GM23338 (cell line): ENCODE measurements around the gene PLD1. TPM values are rescaled to one million over a fixed set of nuclear protein-coding genes. Genes with fewer than 3 reads are reported as not detected.

Experiments used
- ATAC-seq: fragments of 200-7000 bp; cut with Tn5 transposase; 3 replicates; pipeline ENCODE4 v1.9.1; 2020
- DNase-seq: peaks from one replicate; pipeline ENCODE4 v3.0.0-alpha.2; 2015; ENCODE audit warnings: low spot score
- H2AFZ ChIP-seq: fragments of 200-600 bp; sonication (generic); 2 replicates; pipeline ENCODE4 v1.8.0; 2016; ENCODE audit warnings: antibody characterized with exemption, mild to moderate bottlenecking, moderate library complexity
- H3F3A ChIP-seq: fragments of 200-600 bp; sonication (generic); replicated peaks from 2 replicates; pipeline ENCODE4 v1.8.0; 2017; ENCODE audit warnings: antibody characterized with exemption, mixed run types, low read depth
- H3K27ac ChIP-seq: fragments of 200-600 bp; sonication (generic); 2 replicates; pipeline ENCODE4 v1.6.1; 2016; ENCODE audit warnings: low read depth
- H3K27me3 ChIP-seq: fragments of 200-600 bp; sonication (generic); 2 replicates; pipeline ENCODE4 v1.8.0; 2016; ENCODE audit warnings: mild to moderate bottlenecking, mixed run types, moderate library complexity; ENCODE audit not compliant: insufficient read depth
- H3K36me3 ChIP-seq: fragments of 200-600 bp; sonication (generic); 2 replicates; pipeline ENCODE4 v1.8.0; 2016; ENCODE audit warnings: mild to moderate bottlenecking; ENCODE audit not compliant: insufficient read depth
- H3K4me1 ChIP-seq: fragments of 200-600 bp; sonication (generic); 2 replicates; pipeline ENCODE4 v1.8.0; 2016; ENCODE audit warnings: mild to moderate bottlenecking, moderate library complexity; ENCODE audit not compliant: insufficient read depth
- H3K4me2 ChIP-seq: fragments of 200-600 bp; sonication (generic); 2 replicates; pipeline ENCODE4 v1.7.1; 2017; ENCODE audit warnings: mixed run types
- H3K4me3 ChIP-seq: fragments of 200-600 bp; sonication (generic); 2 replicates; pipeline ENCODE4 v1.6.1; 2016; ENCODE audit warnings: mixed run types
- H3K79me2 ChIP-seq: fragments of 200-600 bp; sonication (generic); replicated peaks from 2 replicates; pipeline ENCODE4 v1.8.0; 2017; ENCODE audit warnings: mild to moderate bottlenecking; ENCODE audit not compliant: insufficient read depth
- H3K9me2 ChIP-seq: fragments of 200-600 bp; sonication (generic); 2 replicates; pipeline ENCODE4 v1.8.0; 2017; ENCODE audit not compliant: insufficient read depth
- H4K20me1 ChIP-seq: fragments of 200-600 bp; sonication (generic); replicated peaks from 2 replicates; pipeline ENCODE4 v1.8.0; 2017; ENCODE audit warnings: mild to moderate bottlenecking; ENCODE audit not compliant: insufficient read depth
- H3K27ac Mint-ChIP-seq: 2 replicates; pipeline ENCODE4 v1.8.0; 2020; ENCODE audit warnings: inconsistent platforms, mild to moderate bottlenecking, moderate library complexity, mixed read lengths
- H3K27me3 Mint-ChIP-seq: 3 replicates; pipeline ENCODE4 v1.8.0; 2022; ENCODE audit warnings: low read depth, mild to moderate bottlenecking, moderate library complexity, mixed read lengths, inconsistent platforms; ENCODE audit not compliant: insufficient read depth, poor library complexity
- H3K36me3 Mint-ChIP-seq: 3 replicates; pipeline ENCODE4 v1.8.0; 2021; ENCODE audit warnings: low read depth, mild to moderate bottlenecking, inconsistent platforms, moderate library complexity, mixed read lengths
- H3K4me1 Mint-ChIP-seq: 3 replicates; pipeline ENCODE4 v1.8.0; 2020; ENCODE audit warnings: mild to moderate bottlenecking, inconsistent platforms, mixed read lengths
- H3K4me3 Mint-ChIP-seq: 3 replicates; pipeline ENCODE4 v1.8.0; 2021; ENCODE audit warnings: moderate library complexity, mild to moderate bottlenecking, inconsistent platforms, mixed read lengths
- H3K9me3 Mint-ChIP-seq: 3 replicates; pipeline ENCODE4 v1.8.0; 2020; ENCODE audit warnings: moderate library complexity, mild to moderate bottlenecking, inconsistent platforms, mixed read lengths
- CREB1 ChIP-seq: fragments of 250-450 bp; sonication (Bioruptor Pico); IDR thresholded peaks from 2 replicates; pipeline ENCODE4 v1.5.0; 2020; ENCODE audit warnings: low read depth, mild to moderate bottlenecking, moderate library complexity
- EZH2phosphoT487 ChIP-seq: fragments of 200-600 bp; sonication (generic); IDR thresholded peaks from one replicate; pipeline ENCODE4 v1.8.1; 2018; ENCODE audit warnings: antibody characterized with exemption; ENCODE audit not compliant: unreplicated experiment
- JUNB ChIP-seq: IDR thresholded peaks from one replicate; pipeline ENCODE4 v1.6.1; 2016; ENCODE audit warnings: antibody characterized with exemption; ENCODE audit not compliant: unreplicated experiment
- NANOG ChIP-seq: IDR thresholded peaks from 2 replicates; pipeline ENCODE4 v1.6.1; 2016; ENCODE audit warnings: antibody characterized with exemption, borderline replicate concordance
- POLR2AphosphoS5 ChIP-seq: IDR thresholded peaks from 2 replicates; pipeline ENCODE4 v1.6.1; 2016; ENCODE audit warnings: antibody characterized with exemption, low read depth
- REST ChIP-seq: IDR thresholded peaks from one replicate; pipeline ENCODE4 v1.6.1; 2018; ENCODE audit warnings: antibody characterized with exemption; ENCODE audit not compliant: unreplicated experiment
- STAT1 ChIP-seq: IDR thresholded peaks from one replicate; pipeline ENCODE4 v1.6.1; 2016; ENCODE audit warnings: antibody characterized with exemption; ENCODE audit not compliant: unreplicated experiment
- ZNF462 ChIP-seq: fragments of 250-450 bp; sonication (Bioruptor Pico); IDR thresholded peaks from 2 replicates; pipeline ENCODE4 v1.5.0; 2020; ENCODE audit warnings: mild to moderate bottlenecking, moderate library complexity
- polyA plus RNA-seq: library from polyadenylated mRNA; unstranded; fragments of >200 nt; fragmentation: Nextera tagmentation; extraction: Ambion mirVana; gene quantifications from 2 replicates; pipeline ENCODE4 v1.2.1, GENCODE V29; 2016
- total RNA-seq: library from RNA; depleted of rRNA; stranded (reverse); fragments of >200 nt; shearing (Covaris generic); gene quantifications from 2 replicates; pipeline ENCODE4 v1.2.3, GENCODE V29; 2014

Gene PLD1
- total and polyA plus RNA-seq, 2 experiments from 2014 or later = 1.4 to 2.2 TPM

- TF ChIP-seq ZNF462 (CRISPR knock-in tag) (no peak), CREB1 (no peak), REST (no peak), EZH2phosphoT487 (no peak), POLR2AphosphoS5 (no peak), NANOG (no peak)
These were observed 121.7 kb downstream of the PLD1 start (continued) for GRCh38 chr3:171688593-171688992.

- no peaks in the 10 kb centered on the region for H3K79me2 ChIP-seq
- H3K36me3 ChIP-seq = no peaks in the 10 kb centered on the region
- no peak overlapping the region for H3K4me3 ChIP-seq
- Mint-ChIP-seq H3K27ac (no peak overlapping the region), H3K27me3 (no peaks in the 10 kb centered on the region), H3K4me1 (no peaks in the 10 kb centered on the region), H3K9me3 (no peaks in the 10 kb centered on the region), H3K4me3 (no peak overlapping the region), H3K36me3 (no peaks in the 10 kb centered on the region)
- no peak for ATAC-seq
- H3K4me2 ChIP-seq = no peak overlapping the region
- no peaks in the 10 kb centered on the region for H3F3A ChIP-seq
- H3K27me3 ChIP-seq = no peaks in the 10 kb centered on the region
- TF ChIP-seq JUNB (no peak), STAT1 (no peak), CREB1 (no peak), NANOG (no peak)
- H4K20me1 ChIP-seq = no peaks in the 10 kb centered on the region
- H3K27ac ChIP-seq = no peak overlapping the region
- DNase-seq = no peak
- H3K9me2 ChIP-seq = no peaks in the 10 kb centered on the region
- no peak overlapping the region for H2AFZ ChIP-seq
- H3K4me1 ChIP-seq = no peaks in the 10 kb centered on the region
These were observed 122.3 kb downstream of the PLD1 start for GRCh38 chr3:171688002-171688401.
